HEK293 (cell line): ENCODE data around the gene BRPF1.

ENCODE experiments used
- GFI1B ChIP-seq: fragments of 450-650 bp; formaldehyde crosslinking; IDR thresholded peaks from 2 replicates; pipeline ENCODE4 v1.5.1; 2016; ENCODE audit warnings: missing biosample characterization, missing genetic modification characterization
- GLI4 ChIP-seq: fragments of 450-650 bp; formaldehyde crosslinking; IDR thresholded peaks from 2 replicates; pipeline ENCODE4 v1.5.1; 2016; ENCODE audit warnings: missing biosample characterization, missing genetic modification characterization
- GLIS1 ChIP-seq: fragments of 450-650 bp; formaldehyde crosslinking; IDR thresholded peaks from 2 replicates; pipeline ENCODE4 v1.5.1; 2016; ENCODE audit warnings: missing biosample characterization, missing genetic modification characterization
- IKZF3 ChIP-seq: fragments of 450-650 bp; IDR thresholded peaks from 2 replicates; pipeline ENCODE4 v1.5.0; 2018; ENCODE audit warnings: missing biosample characterization, mild to moderate bottlenecking, missing genetic modification characterization, moderate library complexity
- SCRT2 ChIP-seq: fragments of 450-650 bp; formaldehyde crosslinking; IDR thresholded peaks from 2 replicates; pipeline ENCODE4 v1.5.1; 2016; ENCODE audit warnings: missing biosample characterization, missing genetic modification characterization
- ZBTB17 ChIP-seq: fragments of 450-650 bp; formaldehyde crosslinking; IDR thresholded peaks from 2 replicates; pipeline ENCODE4 v1.5.1; 2016; ENCODE audit warnings: missing biosample characterization, missing genetic modification characterization
- ZBTB21 ChIP-seq: fragments of 450-650 bp; formaldehyde crosslinking; IDR thresholded peaks from 2 replicates; pipeline ENCODE4 v1.5.1; 2017; ENCODE audit warnings: missing biosample characterization, missing genetic modification characterization
- ZFP41 ChIP-seq: fragments of 450-650 bp; formaldehyde crosslinking; IDR thresholded peaks from 2 replicates; pipeline ENCODE4 v1.5.1; 2016; ENCODE audit warnings: missing biosample characterization, missing genetic modification characterization, borderline replicate concordance
- ZNF112 ChIP-seq: fragments of 450-650 bp; formaldehyde crosslinking; IDR thresholded peaks from 2 replicates; pipeline ENCODE4 v1.5.0; 2017; ENCODE audit warnings: missing biosample characterization, missing genetic modification characterization
- ZNF121 ChIP-seq: fragments of 450-650 bp; formaldehyde crosslinking; IDR thresholded peaks from 2 replicates; pipeline ENCODE4 v1.5.1; 2016; ENCODE audit warnings: missing biosample characterization, missing genetic modification characterization
- ZNF155 ChIP-seq: fragments of 450-650 bp; formaldehyde crosslinking; IDR thresholded peaks from 2 replicates; pipeline ENCODE4 v1.5.1; 2016; ENCODE audit warnings: missing biosample characterization, missing genetic modification characterization
- ZNF184 ChIP-seq: fragments of 450-650 bp; IDR thresholded peaks from 2 replicates; pipeline ENCODE4 v1.5.1; 2018; ENCODE audit warnings: missing biosample characterization, mild to moderate bottlenecking, missing genetic modification characterization
- ZNF214 ChIP-seq: fragments of 450-650 bp; formaldehyde crosslinking; IDR thresholded peaks from 2 replicates; pipeline ENCODE4 v1.5.1; 2017; ENCODE audit warnings: missing biosample characterization, mild to moderate bottlenecking, missing genetic modification characterization, borderline replicate concordance
- ZNF354C ChIP-seq: fragments of 450-650 bp; formaldehyde crosslinking; IDR thresholded peaks from 2 replicates; pipeline ENCODE4 v1.5.1; 2016; ENCODE audit warnings: missing biosample characterization, missing genetic modification characterization, low read depth, borderline replicate concordance
- ZNF416 ChIP-seq: fragments of 450-650 bp; formaldehyde crosslinking; IDR thresholded peaks from 2 replicates; pipeline ENCODE4 v1.5.1; 2016; ENCODE audit warnings: missing biosample characterization, missing genetic modification characterization
- ZNF423 ChIP-seq: fragments of 450-650 bp; formaldehyde crosslinking; IDR thresholded peaks from 2 replicates; pipeline ENCODE4 v1.5.1; 2016; ENCODE audit warnings: missing biosample characterization, missing genetic modification characterization
- ZNF433 ChIP-seq: fragments of 450-650 bp; formaldehyde crosslinking; IDR thresholded peaks from 2 replicates; pipeline ENCODE4 v1.5.1; 2016; ENCODE audit warnings: missing biosample characterization, missing genetic modification characterization, low read depth
- ZNF501 ChIP-seq: fragments of 450-650 bp; formaldehyde crosslinking; IDR thresholded peaks from 2 replicates; pipeline ENCODE4 v1.5.1; 2016; ENCODE audit warnings: missing biosample characterization, missing genetic modification characterization
- ZNF529 ChIP-seq: fragments of 450-650 bp; formaldehyde crosslinking; IDR thresholded peaks from 2 replicates; pipeline ENCODE4 v1.5.1; 2017; ENCODE audit warnings: missing genetic modification characterization, missing biosample characterization; ENCODE audit not compliant: insufficient replicate concordance
- ZNF548 ChIP-seq: fragments of 450-650 bp; formaldehyde crosslinking; IDR thresholded peaks from 2 replicates; pipeline ENCODE4 v1.5.1; 2016; ENCODE audit warnings: missing biosample characterization, missing genetic modification characterization
- ZNF600 ChIP-seq: fragments of 450-650 bp; formaldehyde crosslinking; IDR thresholded peaks from 2 replicates; pipeline ENCODE4 v1.5.1; 2016; ENCODE audit warnings: missing biosample characterization, missing genetic modification characterization
- ZNF624 ChIP-seq: fragments of 450-650 bp; formaldehyde crosslinking; IDR thresholded peaks from 2 replicates; pipeline ENCODE4 v1.5.1; 2017; ENCODE audit warnings: missing biosample characterization, missing genetic modification characterization
- ZNF654 ChIP-seq: fragments of 450-650 bp; formaldehyde crosslinking; IDR thresholded peaks from 2 replicates; pipeline ENCODE4 v1.5.1; 2016; ENCODE audit warnings: low read depth, missing biosample characterization, missing genetic modification characterization
- ZNF747 ChIP-seq: fragments of 450-650 bp; formaldehyde crosslinking; IDR thresholded peaks from 2 replicates; pipeline ENCODE4 v1.5.1; 2016; ENCODE audit warnings: missing biosample characterization, missing genetic modification characterization
- ZNF776 ChIP-seq: fragments of 450-650 bp; formaldehyde crosslinking; IDR thresholded peaks from 2 replicates; pipeline ENCODE4 v1.5.0; 2017; ENCODE audit warnings: missing biosample characterization, missing genetic modification characterization, borderline replicate concordance
- ZNF837 ChIP-seq: fragments of 450-650 bp; formaldehyde crosslinking; IDR thresholded peaks from 2 replicates; pipeline ENCODE4 v1.5.1; 2016; ENCODE audit warnings: missing biosample characterization, missing genetic modification characterization
- ZSCAN16 ChIP-seq: fragments of 450-650 bp; formaldehyde crosslinking; IDR thresholded peaks from 2 replicates; pipeline ENCODE4 v1.5.1; 2016; ENCODE audit warnings: missing biosample characterization, missing genetic modification characterization
- TF ChIP-seq, protein P1 (sequence below): fragments of 450-650 bp; formaldehyde crosslinking; IDR thresholded peaks from 2 replicates; pipeline ENCODE4 v1.5.1; 2016; ENCODE audit warnings: missing biosample characterization, missing genetic modification characterization
- TF ChIP-seq, protein P2 (sequence below): fragments of 450-650 bp; formaldehyde crosslinking; IDR thresholded peaks from 2 replicates; pipeline ENCODE4 v1.5.1; 2016; ENCODE audit warnings: missing biosample characterization, missing genetic modification characterization
- TF ChIP-seq, protein P3 (sequence below): IDR thresholded peaks from 2 replicates; pipeline ENCODE4 v1.6.1; 2011; ENCODE audit warnings: mild to moderate bottlenecking, low read depth, low read length, borderline replicate concordance
- TF ChIP-seq, protein P4 (sequence below): fragments of 450-650 bp; formaldehyde crosslinking; IDR thresholded peaks from 2 replicates; pipeline ENCODE4 v1.5.1; 2016; ENCODE audit warnings: missing biosample characterization, missing genetic modification characterization

The BRPF1 gene

DNA sequence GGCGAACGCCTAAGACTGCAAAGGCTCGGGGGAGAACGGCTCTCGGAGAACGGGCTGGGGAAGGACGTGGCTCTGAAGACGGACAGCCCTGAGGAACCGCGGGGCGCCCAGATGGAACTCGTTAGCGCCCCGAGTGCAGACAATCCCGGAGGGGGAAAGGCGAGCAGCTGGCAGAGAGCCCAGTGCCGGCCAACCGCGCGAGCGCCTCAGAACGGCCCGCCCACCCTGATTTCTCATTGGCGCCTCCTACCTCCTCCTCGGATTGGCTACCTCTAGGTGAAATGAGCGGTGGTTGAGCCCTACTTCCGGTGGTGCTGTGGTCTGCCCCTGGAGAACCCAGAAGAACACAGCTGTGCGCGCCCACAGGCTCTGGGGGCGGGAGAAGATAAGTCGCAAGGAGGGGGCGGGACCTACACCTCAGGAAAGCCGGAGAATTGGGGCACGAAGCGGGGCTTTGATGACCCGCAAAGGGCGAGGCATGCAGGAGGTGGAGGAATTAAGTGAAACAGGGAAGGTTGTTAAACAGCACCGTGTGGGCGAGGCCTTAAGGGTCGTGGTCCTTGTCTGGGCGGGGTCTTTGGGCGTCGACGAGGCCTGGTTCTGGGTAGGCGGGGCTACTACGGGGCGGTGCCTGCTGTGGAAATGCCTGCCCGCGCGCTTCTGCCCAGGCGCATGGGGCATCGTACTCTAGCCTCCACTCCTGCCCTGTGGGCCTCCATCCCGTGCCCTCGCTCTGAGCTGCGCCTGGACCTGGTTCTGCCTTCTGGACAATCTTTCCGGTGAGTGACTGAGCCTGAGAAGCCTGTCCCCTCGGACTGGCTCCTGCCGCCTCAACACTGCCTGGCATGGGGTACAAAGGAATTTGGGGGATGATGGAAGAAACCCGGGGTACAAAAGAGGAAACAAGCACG is 18.4 kb downstream of the BRPF1 start, which contains the start of gene OGG1 (continued):
- TF ChIP-seq ZNF837 (tag by site-specific recombination): 0 out of 2 replicates have a peak, but pooled peaks have one; percentile 57
- TF ChIP-seq ZNF654 (tag by site-specific recombination): no peak
- TF ChIP-seq ZNF214 (tag by site-specific recombination): no peak
- no peak for TF ChIP-seq ZSCAN16
- peak; percentile 88 for TF ChIP-seq ZNF423
- TF ChIP-seq ZNF529: no peak
- TF ChIP-seq ZNF433 (tag by site-specific recombination): no peak
- TF ChIP-seq SCRT2: peak; percentile 46; the same call in 1 of the 2 replicates
- TF ChIP-seq ZBTB21 (tag by site-specific recombination): no peak
- TF ChIP-seq, protein P1, sequence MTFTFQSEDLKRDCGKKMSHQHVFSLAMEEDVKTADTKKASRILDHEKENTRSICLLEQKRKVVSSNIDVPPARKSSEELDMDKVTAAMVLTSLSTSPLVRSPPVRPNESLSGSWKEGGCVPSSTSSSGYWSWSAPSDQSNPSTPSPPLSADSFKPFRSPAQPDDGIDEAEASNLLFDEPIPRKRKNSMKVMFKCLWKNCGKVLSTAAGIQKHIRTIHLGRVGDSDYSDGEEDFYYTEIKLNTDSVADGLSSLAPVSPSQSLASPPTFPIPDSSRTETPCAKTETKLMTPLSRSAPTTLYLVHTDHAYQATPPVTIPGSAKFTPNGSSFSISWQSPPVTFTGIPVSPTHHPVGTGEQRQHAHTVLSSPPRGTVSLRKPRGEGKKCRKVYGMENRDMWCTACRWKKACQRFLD (tag by site-specific recombination): no peak
- TF ChIP-seq ZNF747 (tag by site-specific recombination): no peak
- no peak for TF ChIP-seq ZNF624 (tag by site-specific recombination)
- TF ChIP-seq GLIS1 (tag by site-specific recombination): peak; percentile 59
- TF ChIP-seq IKZF3 (tag by site-specific recombination): peak; percentile 67
- peak; percentile 89 for TF ChIP-seq ZNF600
- no peak for TF ChIP-seq GLI4 (tag by site-specific recombination)
- TF ChIP-seq ZNF121 (tag by site-specific recombination): peak; percentile 73; the same call in 1 of the 2 replicates
- TF ChIP-seq ZNF112 (tag by site-specific recombination): no peak
- TF ChIP-seq ZNF184 (tag by site-specific recombination): no peak
- no peak for TF ChIP-seq ZNF548 (tag by site-specific recombination)
- no peak for TF ChIP-seq ZNF155 (tag by site-specific recombination)
- TF ChIP-seq, protein P2, sequence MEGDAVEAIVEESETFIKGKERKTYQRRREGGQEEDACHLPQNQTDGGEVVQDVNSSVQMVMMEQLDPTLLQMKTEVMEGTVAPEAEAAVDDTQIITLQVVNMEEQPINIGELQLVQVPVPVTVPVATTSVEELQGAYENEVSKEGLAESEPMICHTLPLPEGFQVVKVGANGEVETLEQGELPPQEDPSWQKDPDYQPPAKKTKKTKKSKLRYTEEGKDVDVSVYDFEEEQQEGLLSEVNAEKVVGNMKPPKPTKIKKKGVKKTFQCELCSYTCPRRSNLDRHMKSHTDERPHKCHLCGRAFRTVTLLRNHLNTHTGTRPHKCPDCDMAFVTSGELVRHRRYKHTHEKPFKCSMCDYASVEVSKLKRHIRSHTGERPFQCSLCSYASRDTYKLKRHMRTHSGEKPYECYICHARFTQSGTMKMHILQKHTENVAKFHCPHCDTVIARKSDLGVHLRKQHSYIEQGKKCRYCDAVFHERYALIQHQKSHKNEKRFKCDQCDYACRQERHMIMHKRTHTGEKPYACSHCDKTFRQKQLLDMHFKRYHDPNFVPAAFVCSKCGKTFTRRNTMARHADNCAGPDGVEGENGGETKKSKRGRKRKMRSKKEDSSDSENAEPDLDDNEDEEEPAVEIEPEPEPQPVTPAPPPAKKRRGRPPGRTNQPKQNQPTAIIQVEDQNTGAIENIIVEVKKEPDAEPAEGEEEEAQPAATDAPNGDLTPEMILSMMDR (tag by site-specific recombination): peak; percentile 82
- TF ChIP-seq ZBTB17 (tag by site-specific recombination): peak; percentile 91
- TF ChIP-seq ZNF501 (tag by site-specific recombination): peak; percentile 54
- no peak for TF ChIP-seq ZNF416 (tag by site-specific recombination)
- TF ChIP-seq ZFP41 (tag by site-specific recombination): no peak
- TF ChIP-seq ZNF354C (tag by site-specific recombination): no peak
- TF ChIP-seq GFI1B (tag by site-specific recombination): 0 out of 2 replicates have a peak, but pooled peaks have one; percentile 39
- TF ChIP-seq, protein P3, sequence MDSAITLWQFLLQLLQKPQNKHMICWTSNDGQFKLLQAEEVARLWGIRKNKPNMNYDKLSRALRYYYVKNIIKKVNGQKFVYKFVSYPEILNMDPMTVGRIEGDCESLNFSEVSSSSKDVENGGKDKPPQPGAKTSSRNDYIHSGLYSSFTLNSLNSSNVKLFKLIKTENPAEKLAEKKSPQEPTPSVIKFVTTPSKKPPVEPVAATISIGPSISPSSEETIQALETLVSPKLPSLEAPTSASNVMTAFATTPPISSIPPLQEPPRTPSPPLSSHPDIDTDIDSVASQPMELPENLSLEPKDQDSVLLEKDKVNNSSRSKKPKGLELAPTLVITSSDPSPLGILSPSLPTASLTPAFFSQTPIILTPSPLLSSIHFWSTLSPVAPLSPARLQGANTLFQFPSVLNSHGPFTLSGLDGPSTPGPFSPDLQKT: no peak
- TF ChIP-seq ZNF776 (tag by site-specific recombination): no peak
- TF ChIP-seq, protein P4, sequence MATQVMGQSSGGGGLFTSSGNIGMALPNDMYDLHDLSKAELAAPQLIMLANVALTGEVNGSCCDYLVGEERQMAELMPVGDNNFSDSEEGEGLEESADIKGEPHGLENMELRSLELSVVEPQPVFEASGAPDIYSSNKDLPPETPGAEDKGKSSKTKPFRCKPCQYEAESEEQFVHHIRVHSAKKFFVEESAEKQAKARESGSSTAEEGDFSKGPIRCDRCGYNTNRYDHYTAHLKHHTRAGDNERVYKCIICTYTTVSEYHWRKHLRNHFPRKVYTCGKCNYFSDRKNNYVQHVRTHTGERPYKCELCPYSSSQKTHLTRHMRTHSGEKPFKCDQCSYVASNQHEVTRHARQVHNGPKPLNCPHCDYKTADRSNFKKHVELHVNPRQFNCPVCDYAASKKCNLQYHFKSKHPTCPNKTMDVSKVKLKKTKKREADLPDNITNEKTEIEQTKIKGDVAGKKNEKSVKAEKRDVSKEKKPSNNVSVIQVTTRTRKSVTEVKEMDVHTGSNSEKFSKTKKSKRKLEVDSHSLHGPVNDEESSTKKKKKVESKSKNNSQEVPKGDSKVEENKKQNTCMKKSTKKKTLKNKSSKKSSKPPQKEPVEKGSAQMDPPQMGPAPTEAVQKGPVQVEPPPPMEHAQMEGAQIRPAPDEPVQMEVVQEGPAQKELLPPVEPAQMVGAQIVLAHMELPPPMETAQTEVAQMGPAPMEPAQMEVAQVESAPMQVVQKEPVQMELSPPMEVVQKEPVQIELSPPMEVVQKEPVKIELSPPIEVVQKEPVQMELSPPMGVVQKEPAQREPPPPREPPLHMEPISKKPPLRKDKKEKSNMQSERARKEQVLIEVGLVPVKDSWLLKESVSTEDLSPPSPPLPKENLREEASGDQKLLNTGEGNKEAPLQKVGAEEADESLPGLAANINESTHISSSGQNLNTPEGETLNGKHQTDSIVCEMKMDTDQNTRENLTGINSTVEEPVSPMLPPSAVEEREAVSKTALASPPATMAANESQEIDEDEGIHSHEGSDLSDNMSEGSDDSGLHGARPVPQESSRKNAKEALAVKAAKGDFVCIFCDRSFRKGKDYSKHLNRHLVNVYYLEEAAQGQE (tag by site-specific recombination): no peak
